Keratinocyte (primary cell): ENCODE measurements around the gene DGKD. TPM values are rescaled to one million over a fixed set of nuclear protein-coding genes. Genes with fewer than 3 reads are reported as not detected.

Experiments used
- DNase-seq: peaks from one replicate; pipeline ENCODE4 v3.0.0-alpha.2; 2011; ENCODE audit warnings: low read depth, missing footprints, low spot score
- FAIRE-seq: peaks from 2 replicates; lab custom pipeline; 2011; peaks lifted over from hg19 to GRCh38; lab: Jason Lieb, UNC
- H2AFZ ChIP-seq: 2 replicates; pipeline ENCODE4 v1.6.0; 2012; ENCODE audit warnings: low read length, control low read depth, inconsistent platforms; ENCODE audit not compliant: control insufficient read depth
- H3K27ac ChIP-seq: 2 replicates; pipeline ENCODE4 v1.5.1; 2011; ENCODE audit warnings: low read length; ENCODE audit not compliant: control insufficient read depth, insufficient read depth
- H3K27me3 ChIP-seq: 3 replicates; pipeline ENCODE4 v1.6.0; 2011; ENCODE audit warnings: low read length; ENCODE audit not compliant: control insufficient read depth, insufficient read depth; ENCODE audit errors: extremely low read depth
- H3K36me3 ChIP-seq, 2 experiments: 2 replicates in 1 of 2; 3 replicates in 1 of 2; pipeline ENCODE4 v1.5.1; 2011; ENCODE audit warnings: low read length in 2 of 2, mild to moderate bottlenecking in 1 of 2; ENCODE audit not compliant: control insufficient read depth in 2 of 2, insufficient read depth in 2 of 2; ENCODE audit errors: extremely low read depth in 1 of 2
- H3K4me1 ChIP-seq: 3 replicates; pipeline ENCODE4 v1.5.1; 2011; ENCODE audit warnings: low read length; ENCODE audit not compliant: control insufficient read depth, insufficient read depth; ENCODE audit errors: extremely low read depth
- H3K4me2 ChIP-seq: 3 replicates; pipeline ENCODE4 v1.6.0; 2011; ENCODE audit warnings: low read depth, low read length; ENCODE audit not compliant: control insufficient read depth, insufficient read depth; ENCODE audit errors: extremely low read depth
- H3K4me3 ChIP-seq, 3 experiments: fragments of 200-600 bp in 1 of 3; sonication (generic) in 1 of 3; 2 replicates in 2 of 3; 3 replicates in 1 of 3; pipeline ENCODE4 v1.5.1; 2011 to 2016; ENCODE audit warnings: low read length in 3 of 3, mild to moderate bottlenecking in 3 of 3, control low read depth in 2 of 3, inconsistent platforms in 1 of 3, low read depth in 1 of 3, mixed read lengths in 1 of 3, mixed run types in 1 of 3, moderate library complexity in 1 of 3; ENCODE audit not compliant: control insufficient read depth in 2 of 3, insufficient read depth in 2 of 3; ENCODE audit errors: extremely low read depth in 1 of 3
- H3K79me2 ChIP-seq: 2 replicates; pipeline ENCODE4 v1.6.0; 2012; ENCODE audit warnings: low read length; ENCODE audit not compliant: control insufficient read depth, insufficient read depth
- H3K9ac ChIP-seq: 3 replicates; pipeline ENCODE4 v1.6.0; 2011; ENCODE audit warnings: low read length; ENCODE audit not compliant: control insufficient read depth, insufficient read depth; ENCODE audit errors: extremely low read depth
- H3K9me1 ChIP-seq: 3 replicates; pipeline ENCODE4 v1.6.0; 2011; ENCODE audit warnings: low read length; ENCODE audit not compliant: control insufficient read depth, insufficient read depth; ENCODE audit errors: extremely low read depth
- H3K9me3 ChIP-seq: 2 replicates; pipeline ENCODE4 v1.5.1; 2012; ENCODE audit warnings: low read depth, low read length; ENCODE audit not compliant: control insufficient read depth
- H4K20me1 ChIP-seq: 3 replicates; pipeline ENCODE4 v1.6.0; 2011; ENCODE audit warnings: low read length; ENCODE audit not compliant: control insufficient read depth, insufficient read depth; ENCODE audit errors: extremely low read depth
- EZH2 ChIP-seq: IDR thresholded peaks from one replicate; pipeline ENCODE4 v1.6.1; 2012; ENCODE audit warnings: inconsistent platforms, mild to moderate bottlenecking, low read length, moderate library complexity
- dilution Hi-C: fragments of 300-500 bp; cut with MboI; formaldehyde crosslinking; loops from one replicate; pipeline ENCODE4 v1.7.0; 2020; ENCODE audit warnings: low sequenced_read_pairs; ENCODE audit not compliant: extremely low pct_ligation_motif_present
- polyA plus RNA-seq, 5 experiments: library from polyadenylated mRNA; depleted of rRNA in 3 of 5; stranded (reverse) in 3 of 5; stranded (forward) in 1 of 5; unstranded in 1 of 5; fragments of >200 nt; gene quantifications; 1 replicate in 1 of 5; 2 replicates in 3 of 5; 3 replicates in 1 of 5; pipeline versions ENCODE4 v1.2.1 to v1.2.3, GENCODE V29; 2011 to 2012; ENCODE audit warnings: missing spikeins in 2 of 5, low read depth in 1 of 5, low replicate concordance in 1 of 5
- TF ChIP-seq, protein P1 (sequence below), 3 experiments: IDR thresholded peaks in 1 of 3; conservative IDR thresholded peaks in 1 of 3; optimal IDR thresholded peaks in 1 of 3; 2 replicates in 2 of 3; 3 replicates in 1 of 3; pipeline versions ENCODE3 to v1.5.1; 2011; ENCODE audit warnings: low read length in 3 of 3, mild to moderate bottlenecking in 3 of 3, moderate library complexity in 2 of 3, control low read depth in 1 of 3, inconsistent platforms in 1 of 3; ENCODE audit not compliant: insufficient read depth in 2 of 3; ENCODE audit errors: extremely low read depth in 1 of 3

DGKD gene
- polyA plus RNA-seq, 1 donor (not counting 4 experiments of a cell fraction or from before 2014, with no cell fraction given) = 6.1 TPM

GRCh38 chr2:233442028-233442310, 87.7 kb downstream of the DGKD start:
- FAIRE-seq = no peak
- H3K4me1 ChIP-seq = no peaks in the 10 kb centered on the region
- peaks cover 0 to 18% of the 10 kb centered on the region in 2 experiments for H3K36me3 ChIP-seq
- dilution Hi-C loops = no loop called here
- no peaks in the 10 kb centered on the region for H4K20me1 ChIP-seq
- no peaks in the 10 kb centered on the region for H3K9me1 ChIP-seq
- H3K4me3 ChIP-seq = no peak overlapping the region
- H2AFZ ChIP-seq = no peak overlapping the region
- H3K27me3 ChIP-seq = no peaks in the 10 kb centered on the region
- H3K9ac ChIP-seq = no peak overlapping the region
- no peak overlapping the region for H3K27ac ChIP-seq
- H3K4me2 ChIP-seq = no peak overlapping the region
- no peak for DNase-seq
- TF ChIP-seq, protein P1, sequence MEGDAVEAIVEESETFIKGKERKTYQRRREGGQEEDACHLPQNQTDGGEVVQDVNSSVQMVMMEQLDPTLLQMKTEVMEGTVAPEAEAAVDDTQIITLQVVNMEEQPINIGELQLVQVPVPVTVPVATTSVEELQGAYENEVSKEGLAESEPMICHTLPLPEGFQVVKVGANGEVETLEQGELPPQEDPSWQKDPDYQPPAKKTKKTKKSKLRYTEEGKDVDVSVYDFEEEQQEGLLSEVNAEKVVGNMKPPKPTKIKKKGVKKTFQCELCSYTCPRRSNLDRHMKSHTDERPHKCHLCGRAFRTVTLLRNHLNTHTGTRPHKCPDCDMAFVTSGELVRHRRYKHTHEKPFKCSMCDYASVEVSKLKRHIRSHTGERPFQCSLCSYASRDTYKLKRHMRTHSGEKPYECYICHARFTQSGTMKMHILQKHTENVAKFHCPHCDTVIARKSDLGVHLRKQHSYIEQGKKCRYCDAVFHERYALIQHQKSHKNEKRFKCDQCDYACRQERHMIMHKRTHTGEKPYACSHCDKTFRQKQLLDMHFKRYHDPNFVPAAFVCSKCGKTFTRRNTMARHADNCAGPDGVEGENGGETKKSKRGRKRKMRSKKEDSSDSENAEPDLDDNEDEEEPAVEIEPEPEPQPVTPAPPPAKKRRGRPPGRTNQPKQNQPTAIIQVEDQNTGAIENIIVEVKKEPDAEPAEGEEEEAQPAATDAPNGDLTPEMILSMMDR (optimal IDR thresholded peaks at IDR 0.05 in 1 of 3, IDR thresholded peaks at IDR 0.05 in 1 of 3, conservative IDR thresholded peaks at IDR 0.05 in 1 of 3; ENCODE audit: extremely low read depth in 1 of 3, insufficient read depth in 2 of 3, low read length in 3 of 3) = no peak
- TF ChIP-seq EZH2 = no peak
- no peaks in the 10 kb centered on the region for H3K9me3 ChIP-seq
- H3K79me2 ChIP-seq = no peaks in the 10 kb centered on the region

DNA sequence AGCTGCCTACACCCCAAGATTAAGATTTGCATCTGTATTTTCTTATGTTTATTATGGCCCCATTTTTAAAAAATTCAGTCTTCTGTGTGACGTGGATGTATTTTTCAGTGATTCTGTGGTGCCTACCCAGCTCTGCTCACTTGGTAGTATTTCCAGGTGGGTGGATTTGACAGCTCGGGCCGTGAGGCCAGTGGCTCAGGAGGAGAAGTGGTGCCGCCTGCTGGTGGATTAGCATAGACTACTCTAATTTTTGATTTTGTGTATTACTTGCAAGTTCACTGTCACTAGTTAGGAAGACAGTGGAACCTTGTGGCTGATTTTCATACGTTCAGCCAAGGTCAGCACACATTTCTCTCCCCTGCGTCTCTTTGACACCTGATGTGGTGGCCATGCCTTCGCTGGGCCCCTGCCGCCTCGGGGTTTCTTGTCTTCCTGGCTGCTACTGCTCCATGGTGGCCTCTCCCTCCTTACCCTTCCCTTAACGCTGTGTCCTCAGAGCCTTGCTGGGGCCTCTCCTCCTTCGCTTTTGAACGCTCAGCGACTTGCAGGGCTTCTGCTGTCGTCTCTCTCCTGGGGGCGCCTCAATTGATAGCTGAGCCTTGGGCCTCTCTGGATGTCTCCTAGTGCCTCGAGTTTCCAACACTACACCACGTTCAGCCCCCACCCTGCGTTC, 89.4 kb downstream of the DGKD start:
- H3K36me3 ChIP-seq = peaks cover 0 to 13% of the 10 kb centered on the region in 2 experiments
- no peak overlapping the region for H2AFZ ChIP-seq
- no peaks in the 10 kb centered on the region for H3K79me2 ChIP-seq
- H3K9me3 ChIP-seq = no peaks in the 10 kb centered on the region
- H3K9me1 ChIP-seq = no peaks in the 10 kb centered on the region
- H3K4me3 ChIP-seq = no peak overlapping the region
- no peaks in the 10 kb centered on the region for H3K4me1 ChIP-seq
- DNase-seq (peak; percentile 32), FAIRE-seq (peak; percentile 67)
- no peak overlapping the region for H3K9ac ChIP-seq
- H4K20me1 ChIP-seq = no peaks in the 10 kb centered on the region
- no peaks in the 10 kb centered on the region for H3K27me3 ChIP-seq
- H3K4me2 ChIP-seq = no peak overlapping the region
- TF ChIP-seq, protein P1 (optimal IDR thresholded peaks at IDR 0.05 in 1 of 3, IDR thresholded peaks at IDR 0.05 in 1 of 3, conservative IDR thresholded peaks at IDR 0.05 in 1 of 3; ENCODE audit: extremely low read depth in 1 of 3, insufficient read depth in 2 of 3, low read length in 3 of 3) = peak; percentile 80 to 89 (median 85)
- no peak for TF ChIP-seq EZH2
- H3K27ac ChIP-seq = no peak overlapping the region
- dilution Hi-C loops = no loop called here
